Measurements from ENCODE around the gene PLCD1. TPM values are rescaled to one million over a fixed set of nuclear protein-coding genes. Genes with fewer than 3 reads are reported as not detected.
"Not testable (repeated sequence)": the region's sequence is repeated elsewhere in the genome, so short reads cannot be mapped to it uniquely, and the experiment has no call there.

Gene PLCD1
- total RNA-seq, 1 donor from 2014 or later: 30.1 TPM

GRCh38 chr3:37988931-37989525, 40.4 kb downstream of the PLCD1 start:
- no peak overlapping the region for H3K4me3 ChIP-seq
- H3K27me3 ChIP-seq (ENCODE audit: low read depth): no peaks in the 10 kb centered on the region
- TF ChIP-seq CTCF (IDR thresholded peaks at IDR 0.05): no peak
- no peak overlapping the region for H3K27ac ChIP-seq
- DNase-seq (no peak), ATAC-seq (no peak)
- intact Hi-C loops (cut with DNase I): no loop called here
- H3K9me3 ChIP-seq: no peaks in the 10 kb centered on the region
- H3K4me1 ChIP-seq: peaks cover 29% of the 10 kb centered on the region
- peaks cover 3% of the 10 kb centered on the region for H3K36me3 ChIP-seq

GRCh38 chr3:37988376-37988775, 41.1 kb downstream of the PLCD1 start:
- H3K4me3 ChIP-seq; H3K9me3 ChIP-seq; H3K27me3 ChIP-seq (ENCODE audit: low read depth); H3K27ac ChIP-seq; ATAC-seq; DNase-seq; H3K36me3 ChIP-seq; intact Hi-C loops (cut with DNase I): not testable (repeated sequence)
- peaks cover 24% of the 10 kb centered on the region for H3K4me1 ChIP-seq

GRCh38 chr3:37987751-37988179, 41.7 kb downstream of the PLCD1 start:
- intact Hi-C loops (cut with DNase I): no loop called here
- peak overlapping the region; percentile 70 for H3K27ac ChIP-seq
- TF ChIP-seq CTCF (IDR thresholded peaks at IDR 0.05): no peak
- DNase-seq (peak; percentile 45), ATAC-seq (peak in 1 of 2 donors; percentile 3)
- H3K9me3 ChIP-seq: no peaks in the 10 kb centered on the region
- H3K36me3 ChIP-seq: peaks cover 6% of the 10 kb centered on the region
- no peaks in the 10 kb centered on the region for H3K27me3 ChIP-seq (ENCODE audit: low read depth)
- H3K4me1 ChIP-seq: peaks cover 19% of the 10 kb centered on the region
- H3K4me3 ChIP-seq: no peak overlapping the region

GRCh38 chr3:37987315-37987697, 42.1 kb downstream of the PLCD1 start:
- ATAC-seq: peak in 1 of 2 donors; percentile 24
- DNase-seq: peak; percentile 50
- peaks cover 11% of the 10 kb centered on the region for H3K36me3 ChIP-seq
- H3K9me3 ChIP-seq: no peaks in the 10 kb centered on the region
- no peaks in the 10 kb centered on the region for H3K27me3 ChIP-seq (ENCODE audit: low read depth)
- H3K4me3 ChIP-seq: no peak overlapping the region
- peaks cover 19% of the 10 kb centered on the region for H3K4me1 ChIP-seq
- peak overlapping the region; percentile 70 for H3K27ac ChIP-seq
- intact Hi-C loops (cut with DNase I): no loop called here
- no peak for TF ChIP-seq CTCF (IDR thresholded peaks at IDR 0.05)

- H3K4me1 ChIP-seq: peaks cover 19% of the 10 kb centered on the region
- H3K36me3 ChIP-seq: peaks cover 17% of the 10 kb centered on the region
- no peak for TF ChIP-seq CTCF (IDR thresholded peaks at IDR 0.05)
- H3K9me3 ChIP-seq: no peaks in the 10 kb centered on the region
- DNase-seq (peak; percentile 89), ATAC-seq (peak; percentile 90 to 92)
- H3K27me3 ChIP-seq (ENCODE audit: low read depth): no peaks in the 10 kb centered on the region
- intact Hi-C loops (cut with DNase I): no loop called here
- no peak overlapping the region for H3K4me3 ChIP-seq
- peak overlapping the region; percentile 70 for H3K27ac ChIP-seq
Observed at GRCh38 chr3:37986479-37987314, 42.7 kb downstream of the PLCD1 start.

All from lower lobe of right lung (tissue), 2 donors.